Activated CD8-positive, alpha-beta T cell treated with anti-CD3 and anti-CD28 coated beads for 36 hours (primary cell): ENCODE results near the gene ANKRD23. TPM values are rescaled to one million over a fixed set of nuclear protein-coding genes. Genes with fewer than 3 reads are reported as not detected.
"Not testable (repeated sequence)": the region's sequence is repeated elsewhere in the genome, so short reads cannot be mapped to it uniquely, and the experiment has no call there.

Experiments
- ATAC-seq: fragments of 200-7000 bp; cut with Tn5 transposase; one replicate; pipeline ENCODE4 v1.10.0; 2021; ENCODE audit warnings: mild to moderate bottlenecking, moderate library complexity
- CTCF ChIA-PET: fragments of 350-600 bp; sonication (Branson Sonifier 250); formaldehyde crosslinking; loops from one replicate; lab custom pipeline; 2021; ENCODE audit warnings: antibody characterized with exemption; lab: Charles Lee
- POLR2A ChIA-PET: fragments of 350-600 bp; sonication (Branson Sonifier 250); formaldehyde crosslinking; loops from one replicate; lab custom pipeline; 2021; ENCODE audit warnings: antibody characterized with exemption; lab: Charles Lee
- DNase-seq: peaks from one replicate; pipeline ENCODE4 v3.0.0-alpha.2; 2020
- H3K27ac Mint-ChIP-seq: one replicate; pipeline ENCODE4 v1.8.0; 2021; ENCODE audit warnings: mild to moderate bottlenecking, mixed read lengths
- H3K27me3 Mint-ChIP-seq: one replicate; pipeline ENCODE4 v1.8.0; 2021; ENCODE audit warnings: mixed read lengths
- H3K36me3 Mint-ChIP-seq: one replicate; pipeline ENCODE4 v1.8.0; 2021; ENCODE audit warnings: low read depth, mixed read lengths
- H3K4me1 Mint-ChIP-seq: one replicate; pipeline ENCODE4 v1.8.0; 2021; ENCODE audit warnings: low read depth, mixed read lengths
- H3K4me3 Mint-ChIP-seq: one replicate; pipeline ENCODE4 v1.8.0; 2021; ENCODE audit warnings: mild to moderate bottlenecking, moderate library complexity, mixed read lengths
- H3K9me3 Mint-ChIP-seq: one replicate; pipeline ENCODE4 v1.8.0; 2021; ENCODE audit warnings: mixed read lengths
- intact Hi-C: fragments of 100-400 bp; cut with micrococcal nuclease; formaldehyde crosslinking; loops from one replicate; pipeline ENCODE4 v1.10.0; 2022
- total RNA-seq, 2 experiments: library from RNA; stranded (reverse); gene quantifications; one replicate each; pipeline ENCODE4 v1.2.3, GENCODE V29; 2021
- TF ChIP-seq, protein P1 (sequence below): fragments of 200-600 bp; IDR thresholded peaks from one replicate; pipeline ENCODE4 v1.8.0; 2022; ENCODE audit warnings: antibody characterized with exemption, mild to moderate bottlenecking

Gene ANKRD23
- total RNA-seq, 2 experiments from 2014 or later, result 5.3 to 5.7 TPM

DNA sequence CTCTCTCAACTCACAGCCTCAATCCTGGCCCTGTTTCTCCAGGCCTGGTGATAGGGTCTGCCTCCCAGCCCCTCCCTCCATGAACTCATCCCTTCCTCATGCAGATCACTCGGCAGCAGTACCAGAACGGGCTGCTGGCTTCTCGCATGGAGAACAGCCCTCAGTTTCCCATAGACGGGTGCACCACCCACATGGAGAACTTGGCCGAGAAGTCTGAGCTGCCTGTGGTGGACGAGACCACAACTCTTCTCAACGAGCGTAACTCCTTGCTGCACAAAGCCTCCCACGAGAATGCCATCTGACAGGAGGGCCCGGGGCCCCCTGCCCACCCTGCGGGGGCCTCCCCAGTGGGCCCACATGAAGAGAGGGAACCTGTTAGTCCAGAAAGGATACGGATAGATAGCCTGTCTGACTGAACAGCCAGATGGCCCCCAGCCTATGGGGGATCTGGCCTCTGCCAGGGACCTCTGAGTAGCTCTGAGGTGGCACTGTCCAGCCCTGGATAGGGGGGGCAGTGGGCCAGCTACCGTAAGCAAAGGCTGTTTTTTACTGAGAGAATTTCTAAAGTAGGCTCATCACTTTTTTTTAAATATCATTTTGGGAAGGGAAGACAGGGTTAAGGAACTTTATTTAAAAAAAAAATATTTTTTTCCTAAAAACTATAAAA is 34.5 kb downstream of the ANKRD23 start:
- Mint-ChIP-seq H3K36me3 (no peaks in the 10 kb centered on the region), H3K27ac (peak overlapping the region; percentile 10), H3K4me1 (peaks cover 17% of the 10 kb centered on the region), H3K27me3 (no peaks in the 10 kb centered on the region), H3K4me3 (no peak overlapping the region), H3K9me3 (no peaks in the 10 kb centered on the region)
- ChIA-PET CTCF (interaction anchor here (1.0 to 1.2 kb wide), 2 partner anchors 31 to 48 kb away, joined by 3 to 4 read pairs; partner anchors contain the start of gene ANKRD39), POLR2A (no interaction called here)
- ATAC-seq, result no peak
- TF ChIP-seq, protein P1, sequence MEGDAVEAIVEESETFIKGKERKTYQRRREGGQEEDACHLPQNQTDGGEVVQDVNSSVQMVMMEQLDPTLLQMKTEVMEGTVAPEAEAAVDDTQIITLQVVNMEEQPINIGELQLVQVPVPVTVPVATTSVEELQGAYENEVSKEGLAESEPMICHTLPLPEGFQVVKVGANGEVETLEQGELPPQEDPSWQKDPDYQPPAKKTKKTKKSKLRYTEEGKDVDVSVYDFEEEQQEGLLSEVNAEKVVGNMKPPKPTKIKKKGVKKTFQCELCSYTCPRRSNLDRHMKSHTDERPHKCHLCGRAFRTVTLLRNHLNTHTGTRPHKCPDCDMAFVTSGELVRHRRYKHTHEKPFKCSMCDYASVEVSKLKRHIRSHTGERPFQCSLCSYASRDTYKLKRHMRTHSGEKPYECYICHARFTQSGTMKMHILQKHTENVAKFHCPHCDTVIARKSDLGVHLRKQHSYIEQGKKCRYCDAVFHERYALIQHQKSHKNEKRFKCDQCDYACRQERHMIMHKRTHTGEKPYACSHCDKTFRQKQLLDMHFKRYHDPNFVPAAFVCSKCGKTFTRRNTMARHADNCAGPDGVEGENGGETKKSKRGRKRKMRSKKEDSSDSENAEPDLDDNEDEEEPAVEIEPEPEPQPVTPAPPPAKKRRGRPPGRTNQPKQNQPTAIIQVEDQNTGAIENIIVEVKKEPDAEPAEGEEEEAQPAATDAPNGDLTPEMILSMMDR, result no peak
- intact Hi-C loops, result no loop called here
- no peak for DNase-seq

DNA sequence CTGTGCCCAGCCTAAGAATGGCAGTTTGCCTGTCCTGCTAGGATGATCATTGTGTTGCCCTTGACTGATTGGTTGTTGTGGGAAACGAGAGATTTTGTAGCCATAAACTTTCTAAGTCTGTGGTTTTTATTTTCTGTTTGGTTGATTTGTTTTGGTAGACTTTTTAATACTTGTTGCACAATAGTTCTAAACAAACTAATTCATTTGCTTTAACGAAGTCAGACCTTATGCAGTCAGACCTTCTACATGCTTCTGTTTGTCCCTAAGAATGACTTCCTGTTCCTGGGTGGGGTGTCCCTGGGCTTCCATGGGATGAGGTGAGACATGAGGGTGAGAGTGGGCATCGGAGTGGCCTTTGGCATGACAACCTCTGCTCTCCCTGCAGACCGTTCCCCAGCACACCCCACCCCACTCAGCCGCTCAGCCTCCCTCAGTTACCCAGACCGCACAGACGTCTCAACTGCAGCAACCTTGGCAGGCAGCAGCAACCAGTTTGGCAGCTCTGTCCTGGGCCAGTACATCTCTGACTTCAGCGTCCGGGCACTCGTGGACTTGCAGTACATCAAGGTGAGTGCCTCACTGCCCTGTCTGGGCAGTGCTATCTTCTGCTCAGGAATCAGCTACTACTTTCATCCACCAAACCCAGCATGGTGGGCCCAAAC is 35.5 kb downstream of the ANKRD23 start:
- Mint-ChIP-seq H3K27ac (peak overlapping the region; percentile 16), H3K4me3 (no peak overlapping the region), H3K4me1 (peaks cover 14% of the 10 kb centered on the region), H3K36me3 (no peaks in the 10 kb centered on the region), H3K27me3 (no peaks in the 10 kb centered on the region), H3K9me3 (no peaks in the 10 kb centered on the region)
- ATAC-seq, result no peak
- intact Hi-C loops, result no loop called here
- CTCF ChIA-PET, result interaction anchor here (1.4 kb wide), 1 partner anchor 49 kb away, joined by 4 read pairs; the partner anchor contains the start of gene ANKRD39
- DNase-seq, result no peak
- POLR2A ChIA-PET, result no interaction called here
- TF ChIP-seq, protein P1, result no peak

DNA sequence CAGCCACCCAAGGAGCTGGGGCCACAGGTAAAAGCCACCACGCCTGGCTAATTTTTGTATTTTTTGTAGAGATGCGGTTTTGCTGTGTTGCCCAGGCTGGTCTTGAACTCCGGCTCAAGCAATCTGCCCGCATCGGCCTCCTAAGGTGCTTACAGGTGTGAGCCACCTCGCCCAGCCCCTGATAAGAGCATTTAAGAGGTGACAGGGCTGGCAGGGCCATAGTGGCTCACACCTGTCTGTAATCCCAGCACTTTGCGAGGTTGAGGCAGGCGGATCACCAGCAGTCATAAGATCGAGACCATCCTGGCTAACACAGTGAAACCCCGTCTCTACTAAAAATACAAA is 36.7 kb downstream of the ANKRD23 start:
- Mint-ChIP-seq H3K9me3 (no peaks in the 10 kb centered on the region), H3K27ac (peak overlapping the region; percentile 71), H3K4me3 (peak overlapping the region; percentile 14), H3K4me1 (peaks cover 14% of the 10 kb centered on the region), H3K27me3 (no peaks in the 10 kb centered on the region), H3K36me3 (no peaks in the 10 kb centered on the region)
- ATAC-seq (no peak), DNase-seq (no peak)
- ChIA-PET POLR2A (interaction anchor here (1.6 kb wide), 1 partner anchor 191 kb away, joined by 4 read pairs; no protein-coding TSS in a partner anchor), CTCF (interaction anchor here (1.0 to 1.4 kb wide), 3 partner anchors 9 to 50 kb away, joined by 3 to 4 read pairs (median 4); partner anchors contain the start of genes ANKRD39 and CNNM3)
- intact Hi-C loops, result no loop called here
- TF ChIP-seq, protein P1, result no peak

DNA sequence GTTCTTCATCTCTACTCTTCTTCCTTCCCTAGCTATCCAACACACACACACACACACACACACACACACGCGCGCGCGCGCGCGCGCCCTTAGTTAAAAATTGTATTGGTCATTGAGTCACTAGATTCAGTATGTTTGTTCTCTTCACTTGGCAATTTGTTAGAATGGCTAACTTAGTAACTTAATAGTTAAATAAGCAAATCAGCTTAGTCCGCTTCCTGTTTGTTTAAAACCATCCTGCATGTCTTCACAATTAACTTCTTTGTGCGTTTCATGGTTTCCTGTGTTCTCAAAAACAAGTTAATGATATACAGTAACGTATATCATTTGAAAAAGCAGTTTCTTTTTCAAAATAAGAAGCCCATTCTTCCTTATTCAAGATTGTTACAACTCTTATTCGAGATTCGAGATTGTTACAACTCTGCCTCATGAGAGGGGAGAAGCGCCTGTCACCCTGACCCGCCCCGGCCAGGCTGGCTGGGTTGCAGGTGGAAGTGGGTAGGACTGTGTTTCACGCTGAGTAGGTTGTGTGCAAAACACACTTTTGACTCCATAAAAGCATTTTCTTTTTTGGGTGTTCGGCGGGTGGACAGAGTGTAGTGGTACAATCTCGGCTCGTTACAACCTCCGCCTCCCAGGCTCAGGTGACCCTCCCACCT is 37.2 kb downstream of the ANKRD23 start:
- H3K27me3 Mint-ChIP-seq, result no peaks in the 10 kb centered on the region
- no peaks in the 10 kb centered on the region for H3K36me3 Mint-ChIP-seq
- TF ChIP-seq, protein P1, result no peak
- CTCF ChIA-PET, result interaction anchor here (1.0 to 1.4 kb wide), 3 partner anchors 10 to 51 kb away, joined by 3 to 4 read pairs (median 4); partner anchors contain the start of genes ANKRD39 and CNNM3
- H3K4me3 Mint-ChIP-seq, result peak overlapping the region; percentile 14
- H3K27ac Mint-ChIP-seq, result peak overlapping the region; percentile 71
- H3K4me1 Mint-ChIP-seq, result peaks cover 14% of the 10 kb centered on the region
- POLR2A ChIA-PET, result interaction anchor here (1.6 kb wide), 1 partner anchor 190 kb away, joined by 4 read pairs; no protein-coding TSS in a partner anchor
- H3K9me3 Mint-ChIP-seq, result no peaks in the 10 kb centered on the region
- DNase-seq (no peak), ATAC-seq (peak; percentile 51)
- intact Hi-C loops, result no loop called here

DNA sequence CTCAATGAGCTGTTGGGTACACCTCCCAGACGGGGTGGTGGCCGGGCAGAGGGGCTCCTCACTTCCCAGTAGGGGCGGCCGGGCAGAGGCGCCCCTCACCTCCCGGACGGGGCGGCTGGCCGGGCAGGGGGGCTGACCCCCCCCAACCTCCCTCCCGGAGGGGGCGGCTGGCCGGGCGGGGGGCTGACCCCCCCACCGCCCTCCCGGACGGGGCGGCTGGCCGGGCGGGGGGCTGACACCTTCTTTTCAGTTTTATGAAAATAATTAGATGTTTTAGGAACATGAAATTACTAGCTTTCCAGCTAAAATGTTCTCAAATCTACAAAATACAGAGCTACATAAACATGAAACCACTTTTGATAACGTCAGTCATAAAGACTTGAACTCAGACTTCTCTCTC is 37.9 kb downstream of the ANKRD23 start:
- intact Hi-C loops, ATAC-seq, H3K27ac Mint-ChIP-seq, DNase-seq, CTCF ChIA-PET, H3K4me3 Mint-ChIP-seq, H3K27me3 Mint-ChIP-seq, H3K36me3 Mint-ChIP-seq, H3K9me3 Mint-ChIP-seq: not testable (repeated sequence)
- H3K4me1 Mint-ChIP-seq, result peaks cover 14% of the 10 kb centered on the region
- POLR2A ChIA-PET, result interaction anchor here (1.6 kb wide), 1 partner anchor 190 kb away, joined by 4 read pairs; no protein-coding TSS in a partner anchor
